A673 (cell line): ENCODE measurements around the gene GARNL3. TPM values are rescaled to one million over a fixed set of nuclear protein-coding genes. Genes with fewer than 3 reads are reported as not detected.

Source experiments
- BruUV-seq: library from RNA; stranded (reverse); fragments of 400-500 nt; replicated peaks from 2 replicates; lab custom pipeline; 2021; lab: Mats Ljungman, UMichigan
- CTCF ChIA-PET: fragments of 300-600 bp; sonication (Branson Sonifier 250); formaldehyde crosslinking; loops from one replicate; lab custom pipeline; 2022; ENCODE audit warnings: antibody characterized with exemption; lab: Charles Lee
- POLR2A ChIA-PET: fragments of 300-600 bp; sonication (Branson Sonifier 250); formaldehyde crosslinking; loops from one replicate; lab custom pipeline; 2022; ENCODE audit warnings: antibody characterized with exemption; ENCODE audit not compliant: low non-redundant PET; lab: Charles Lee
- DNase-seq: peaks from one replicate; pipeline ENCODE4 v3.0.0-alpha.2; 2015; ENCODE audit warnings: low spot score
- H3K27ac ChIP-seq: fragments of 200-600 bp; sonication (generic); 2 replicates; pipeline ENCODE4 v1.5.1; 2016; ENCODE audit warnings: mixed run types, low read depth, mild to moderate bottlenecking, mixed read lengths, antibody characterized with exemption, low read length; ENCODE audit not compliant: poor library complexity, severe bottlenecking
- H3K27me3 ChIP-seq: fragments of 200-600 bp; sonication (generic); replicated peaks from 2 replicates; pipeline ENCODE4 v1.6.1; 2017; ENCODE audit warnings: mixed run types, low read depth, mild to moderate bottlenecking, mixed read lengths, antibody characterized with exemption, low read length; ENCODE audit not compliant: insufficient read depth, poor library complexity
- H3K36me3 ChIP-seq: fragments of 200-600 bp; sonication (generic); 2 replicates; pipeline ENCODE4 v1.6.1; 2016; ENCODE audit warnings: mixed run types, mild to moderate bottlenecking, mixed read lengths, antibody characterized with exemption, low read length; ENCODE audit not compliant: insufficient read depth, poor library complexity, severe bottlenecking
- H3K4me1 ChIP-seq: fragments of 200-600 bp; sonication (generic); 2 replicates; pipeline ENCODE4 v1.6.1; 2017; ENCODE audit warnings: mixed run types, mild to moderate bottlenecking, mixed read lengths, antibody characterized with exemption, low read length; ENCODE audit not compliant: insufficient read depth, poor library complexity, severe bottlenecking
- H3K4me3 ChIP-seq: fragments of 200-600 bp; sonication (generic); 2 replicates; pipeline ENCODE4 v1.5.1; 2016; ENCODE audit warnings: low read depth, mixed run types, mild to moderate bottlenecking, mixed read lengths, low read length; ENCODE audit not compliant: poor library complexity, severe bottlenecking
- H3K9me3 ChIP-seq: fragments of 200-600 bp; sonication (generic); 2 replicates; pipeline ENCODE4 v1.6.1; 2016; ENCODE audit warnings: mixed run types, low read depth, mild to moderate bottlenecking, mixed read lengths, antibody characterized with exemption, low read length; ENCODE audit not compliant: poor library complexity, severe bottlenecking
- EZH2 ChIP-seq: fragments of 200-600 bp; sonication (generic); IDR thresholded peaks from 2 replicates; pipeline ENCODE4 v1.6.1; 2017; ENCODE audit warnings: borderline replicate concordance, low read depth, mild to moderate bottlenecking, mixed read lengths, antibody characterized with exemption, low read length; ENCODE audit not compliant: poor library complexity, severe bottlenecking
- intact Hi-C: fragments of 100-400 bp; cut with micrococcal nuclease; formaldehyde crosslinking; loops from one replicate; pipeline ENCODE4 v1.10.0; 2022; ENCODE audit not compliant: unreplicated experiment
- total RNA-seq: library from RNA; stranded (reverse); gene quantifications from 2 replicates; pipeline ENCODE4 v1.2.3, GENCODE V29; 2021
- TF ChIP-seq, protein P1 (sequence below): fragments of 300-800, 200-600 bp; sonication (generic); conservative IDR thresholded peaks from 2 replicates; pipeline ENCODE4 v1.5.1; 2017; ENCODE audit warnings: low read depth, mild to moderate bottlenecking, antibody characterized with exemption, low read length, moderate library complexity, mixed read lengths

Gene GARNL3
- total RNA-seq, 1 experiment from 2014 or later = 7.8 TPM

- H3K27ac ChIP-seq = no peak overlapping the region
- intact Hi-C loops = no loop called here
- TF ChIP-seq, protein P1, sequence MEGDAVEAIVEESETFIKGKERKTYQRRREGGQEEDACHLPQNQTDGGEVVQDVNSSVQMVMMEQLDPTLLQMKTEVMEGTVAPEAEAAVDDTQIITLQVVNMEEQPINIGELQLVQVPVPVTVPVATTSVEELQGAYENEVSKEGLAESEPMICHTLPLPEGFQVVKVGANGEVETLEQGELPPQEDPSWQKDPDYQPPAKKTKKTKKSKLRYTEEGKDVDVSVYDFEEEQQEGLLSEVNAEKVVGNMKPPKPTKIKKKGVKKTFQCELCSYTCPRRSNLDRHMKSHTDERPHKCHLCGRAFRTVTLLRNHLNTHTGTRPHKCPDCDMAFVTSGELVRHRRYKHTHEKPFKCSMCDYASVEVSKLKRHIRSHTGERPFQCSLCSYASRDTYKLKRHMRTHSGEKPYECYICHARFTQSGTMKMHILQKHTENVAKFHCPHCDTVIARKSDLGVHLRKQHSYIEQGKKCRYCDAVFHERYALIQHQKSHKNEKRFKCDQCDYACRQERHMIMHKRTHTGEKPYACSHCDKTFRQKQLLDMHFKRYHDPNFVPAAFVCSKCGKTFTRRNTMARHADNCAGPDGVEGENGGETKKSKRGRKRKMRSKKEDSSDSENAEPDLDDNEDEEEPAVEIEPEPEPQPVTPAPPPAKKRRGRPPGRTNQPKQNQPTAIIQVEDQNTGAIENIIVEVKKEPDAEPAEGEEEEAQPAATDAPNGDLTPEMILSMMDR = no peak
- no peak for TF ChIP-seq EZH2
- no peak overlapping the region for H3K4me3 ChIP-seq
- H3K9me3 ChIP-seq = no peaks in the 10 kb centered on the region
- ChIA-PET CTCF (no interaction called here), POLR2A (no interaction called here)
- BruUV-seq = no TSS peak
- no peaks in the 10 kb centered on the region for H3K36me3 ChIP-seq
- H3K27me3 ChIP-seq = no peaks in the 10 kb centered on the region
- H3K4me1 ChIP-seq = peaks cover 6% of the 10 kb centered on the region
- no peak for DNase-seq
These were observed 16.5 kb downstream of the GARNL3 start for GRCh38 chr9:127280880-127281660.

DNA sequence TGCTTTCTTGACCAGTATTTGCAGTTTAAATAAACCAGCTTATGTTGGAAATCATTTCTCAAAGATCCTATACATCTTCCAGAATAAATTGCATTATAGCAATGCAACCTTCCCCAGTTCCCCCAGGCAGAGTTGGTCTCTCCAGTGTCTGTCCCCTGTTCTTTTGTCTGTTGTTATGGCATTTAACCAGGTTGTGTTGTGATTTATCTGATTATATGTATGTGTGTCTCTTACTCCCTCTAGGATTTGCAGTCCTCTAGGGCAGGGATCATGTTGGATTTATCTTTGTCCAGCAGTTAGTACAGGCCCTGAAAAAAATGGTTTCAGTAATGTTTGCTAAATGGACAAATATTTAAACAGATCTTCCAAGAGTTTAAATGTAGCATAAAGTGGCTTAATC lies 17.3 kb downstream of the GARNL3 start:
- ChIA-PET POLR2A (no interaction called here), CTCF (no interaction called here)
- H3K27me3 ChIP-seq = no peaks in the 10 kb centered on the region
- H3K27ac ChIP-seq = no peak overlapping the region
- no peak for TF ChIP-seq EZH2
- TF ChIP-seq, protein P1 = no peak
- H3K4me3 ChIP-seq = no peak overlapping the region
- no TSS peak for BruUV-seq
- DNase-seq = no peak
- H3K36me3 ChIP-seq = no peaks in the 10 kb centered on the region
- H3K4me1 ChIP-seq = peaks cover 6% of the 10 kb centered on the region
- intact Hi-C loops = no loop called here
- H3K9me3 ChIP-seq = no peaks in the 10 kb centered on the region

DNA sequence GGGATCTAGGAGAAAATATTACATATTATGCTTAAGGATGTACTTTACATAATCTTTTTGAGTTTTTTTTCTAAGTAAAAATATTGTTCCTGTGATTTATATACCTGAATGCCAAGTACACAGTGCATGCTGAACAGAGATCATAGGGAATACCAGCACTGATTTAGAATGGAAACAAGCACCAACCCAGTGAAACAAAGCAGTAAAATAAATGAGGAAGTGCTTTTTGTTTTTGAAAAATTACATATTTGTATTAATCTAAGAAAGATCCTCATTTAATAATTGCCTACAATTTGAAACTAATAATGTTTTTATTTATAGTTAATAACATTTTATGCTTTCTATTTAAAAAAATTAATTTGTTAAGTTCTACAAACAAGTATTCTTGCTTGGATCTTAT lies 18.0 kb downstream of the GARNL3 start:
- TF ChIP-seq EZH2 = no peak
- TF ChIP-seq, protein P1 = no peak
- Histone ChIP-seq H3K4me3 (no peak overlapping the region), H3K27me3 (no peaks in the 10 kb centered on the region), H3K36me3 (no peaks in the 10 kb centered on the region), H3K27ac (no peak overlapping the region), H3K9me3 (no peaks in the 10 kb centered on the region), H3K4me1 (peaks cover under 1% of the 10 kb centered on the region)
- intact Hi-C loops = no loop called here
- BruUV-seq = no TSS peak
- ChIA-PET POLR2A (no interaction called here), CTCF (no interaction called here)
- no peak for DNase-seq
